DMS53 treated with DMSO at 0.1 percent for 48 hours (cell line): ENCODE results near the gene S100A7A.
"Not testable (repeated sequence)": the region's sequence is repeated elsewhere in the genome, so short reads cannot be mapped to it uniquely, and the experiment has no call there.

ENCODE experiments used
- DNase-seq: peaks from one replicate; lab custom pipeline; 2025; ENCODE audit not compliant: unreplicated experiment; lab: John Stamatoyannopoulos, UW

Gene S100A7A

GRCh38 chr1:153456396-153456795, 40.1 kb downstream of the S100A7A start:
- no peak for DNase-seq

DNA sequence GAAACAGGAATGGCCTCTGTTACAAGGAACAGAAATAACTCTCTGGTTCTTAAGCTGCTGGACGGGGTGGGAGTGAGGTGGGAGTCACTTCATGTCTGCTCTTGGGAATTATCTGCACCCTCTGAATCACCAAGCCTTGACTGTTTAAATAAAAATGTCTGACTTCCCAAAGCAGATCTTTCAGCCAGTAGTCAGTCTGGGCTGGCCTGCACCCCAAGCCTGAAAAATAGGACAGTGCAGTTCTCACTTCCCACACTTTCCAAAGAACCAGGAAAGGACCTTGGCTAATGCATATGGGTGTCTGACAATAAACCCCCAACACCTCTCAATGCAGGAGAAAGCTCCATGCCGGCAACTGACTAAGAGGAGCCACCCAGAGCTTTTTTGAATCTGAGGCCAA, 43.3 kb downstream of the S100A7A start:
- DNase-seq, result no peak

DNA sequence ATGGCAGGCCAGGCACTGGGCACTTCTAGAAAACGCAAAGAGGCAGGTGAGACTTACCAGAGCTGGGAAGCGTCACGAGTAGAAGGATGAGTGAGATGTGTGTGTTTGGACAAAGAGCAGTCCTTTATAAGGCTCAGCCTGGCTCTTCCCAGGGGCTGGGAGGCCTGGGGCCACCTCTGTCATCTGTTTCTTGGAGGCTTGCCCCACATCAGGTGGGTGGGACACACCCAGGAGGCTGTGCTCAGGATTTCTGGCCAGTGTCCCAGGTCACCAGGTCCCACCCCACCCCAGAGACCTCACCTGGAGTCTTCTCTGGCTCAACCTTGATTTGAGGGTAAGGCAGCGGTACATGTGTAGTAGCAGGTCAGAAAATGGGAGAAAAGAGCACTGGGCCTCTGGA, 44.2 kb downstream of the S100A7A start, which contains the start of gene S100A7:
Gene S100A7 (minus strand): TSS at position 101 of the 400 bp plus-strand sequence. CDS start 1,638 bp downstream, outside the sequence.
- DNase-seq, result no peak

DNA sequence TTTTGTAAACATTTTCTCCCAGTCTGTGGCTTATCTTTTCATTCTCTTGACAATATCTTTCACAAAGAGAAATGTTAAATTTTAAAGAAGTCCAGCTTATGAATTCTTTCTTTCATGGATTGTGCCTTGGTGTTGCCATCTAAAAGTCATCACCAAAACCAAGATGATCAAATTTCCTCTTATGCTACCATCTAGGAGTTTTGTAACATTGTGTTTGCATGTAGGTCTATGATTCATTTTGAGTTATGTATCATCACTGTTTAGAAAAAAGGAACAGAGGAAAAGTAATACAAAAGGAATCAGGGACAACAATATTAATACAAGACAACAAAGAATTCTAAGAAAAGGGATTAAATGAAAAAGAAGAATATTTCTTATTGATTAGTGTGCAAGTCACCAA, 46.4 kb downstream of the S100A7A start:
- DNase-seq, result not testable (repeated sequence)

GRCh38 chr1:153465811-153466636, 49.7 kb downstream of the S100A7A start:
- peak; percentile 17 for DNase-seq

GRCh38 chr1:153466908-153467307, 50.6 kb downstream of the S100A7A start:
- no peak for DNase-seq

GRCh38 chr1:153470707-153471106, 54.4 kb downstream of the S100A7A start:
- no peak for DNase-seq
